Measurements from ENCODE around the gene SPSB1.

DNA sequence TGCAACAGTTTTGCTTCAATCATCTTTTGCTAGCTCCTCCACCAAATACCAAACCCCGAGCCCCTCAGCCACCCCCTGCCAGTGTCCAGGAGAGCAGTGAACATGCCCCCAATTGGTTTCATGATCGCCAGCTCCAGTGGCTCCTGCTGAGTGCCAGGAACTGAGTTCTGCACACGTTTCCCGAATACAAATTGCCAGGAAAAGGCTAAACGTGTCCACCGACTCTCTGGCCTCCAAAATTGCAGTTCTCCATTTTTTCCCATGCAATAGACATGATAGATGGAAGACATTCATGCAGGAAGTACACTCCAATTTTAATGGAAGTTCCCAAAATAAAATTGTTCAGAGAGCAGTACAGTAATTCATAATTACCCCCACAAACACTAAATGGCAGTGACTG is 101.3 kb downstream of the SPSB1 start:
- no peak for TF ChIP-seq POLR2A (IDR thresholded peaks at IDR 0.05)
- no peak for TF ChIP-seq CTCF (IDR thresholded peaks at IDR 0.05)
